ENCODE results near the gene CAPN14. TPM values are rescaled to one million over a fixed set of nuclear protein-coding genes. Genes with fewer than 3 reads are reported as not detected.

The CAPN14 gene
- polyA plus RNA-seq, 1 of the 3 experiments (the other 2 are of a cell fraction) = 0.08 TPM

GRCh38 chr2:31251018-31251417, 33.7 kb upstream of the CAPN14 start:
- Histone ChIP-seq H3K4me2 (no peak overlapping the region), H4K20me1 (ENCODE audit: insufficient read depth) (peaks cover 2% of the 10 kb centered on the region), H3K9me2 (no peaks in the 10 kb centered on the region), H3K27me3 (ENCODE audit: insufficient read depth) (no peaks in the 10 kb centered on the region), H3K36me3 (replicated peaks in 1 of 2; ENCODE audit: control insufficient read depth in 1 of 2, insufficient read depth in 2 of 2, low read length in 1 of 2) (peaks cover 29 to 54% of the 10 kb centered on the region in 2 experiments), H3K27ac (ENCODE audit: low read depth in 2 of 2, low read length in 1 of 2) (no peak overlapping the region; a peak in 1 of 4 replicates), H3K4me3 (ENCODE audit: low read depth in 2 of 2, low read length in 1 of 2) (no peak overlapping the region), H3K4me1 (ENCODE audit: control insufficient read depth in 1 of 2, insufficient read depth in 2 of 2, low read depth in 1 of 2, low read length in 1 of 2) (peaks cover under 1 to 3% of the 10 kb centered on the region in 2 experiments; a peak in 1 of 4 replicates), H2AFZ (ENCODE audit: low read depth) (no peak overlapping the region), H3K9me3 (no peaks in the 10 kb centered on the region), H3K79me2 (ENCODE audit: insufficient read depth) (0 out of 2 replicates have a peak, but pooled peaks cover 4% of the 10 kb centered on the region), H3K9ac (no peak overlapping the region), H3F3A (replicated peaks; ENCODE audit: insufficient read depth) (no peaks in the 10 kb centered on the region)
- CTCF ChIA-PET = interaction anchor here (1.0 to 1.3 kb wide), 3 partner anchors 14 to 82 kb away, joined by 3 to 4 read pairs (median 4); partner anchors contain the start of gene EHD3
- no peak for TF ChIP-seq EZH2phosphoT487 (IDR thresholded peaks at IDR 0.05; ENCODE audit: borderline replicate concordance, low read depth)
- WGBS (ENCODE audit: low lambda C conversion rate) = 53% methylated on average over 2 of the region's 3 CpGs
- POLR2A ChIA-PET = no interaction called here
- no peak for DNase-seq

GRCh38 chr2:31249009-31249690, 31.8 kb upstream of the CAPN14 start:
- TF ChIP-seq EP300 (IDR thresholded peaks at IDR 0.05; ENCODE audit: borderline replicate concordance in 1 of 2, low read depth in 1 of 2, low read length in 1 of 2) (no peak), NRF1 (IDR thresholded peaks at IDR 0.05; ENCODE audit: low read depth, low read length) (no peak), GABPA (IDR thresholded peaks at IDR 0.05; ENCODE audit: low read depth) (no peak)
- H3K4me3 ChIP-seq (ENCODE audit: low read depth in 2 of 2, low read length in 1 of 2) = no peak overlapping the region
- H3K36me3 ChIP-seq (replicated peaks in 1 of 2; ENCODE audit: control insufficient read depth in 1 of 2, insufficient read depth in 2 of 2, low read length in 1 of 2) = peaks cover 34 to 47% of the 10 kb centered on the region in 2 experiments

GRCh38 chr2:31248139-31248538, 30.8 kb upstream of the CAPN14 start:
- WGBS (ENCODE audit: low lambda C conversion rate) = 85% methylated on average over 3 of the region's 3 CpGs
- no peak overlapping the region for H3K4me3 ChIP-seq (ENCODE audit: low read depth in 2 of 2, low read length in 1 of 2)
- DNase-seq = no peak
- H3K79me2 ChIP-seq (ENCODE audit: insufficient read depth) = peaks cover 8% of the 10 kb centered on the region; the same call in 1 of the 2 replicates
- H3F3A ChIP-seq (replicated peaks; ENCODE audit: insufficient read depth) = no peaks in the 10 kb centered on the region
- no peaks in the 10 kb centered on the region for H3K27me3 ChIP-seq (ENCODE audit: insufficient read depth)
- peaks cover 35 to 45% of the 10 kb centered on the region in 2 experiments for H3K36me3 ChIP-seq (replicated peaks in 1 of 2; ENCODE audit: control insufficient read depth in 1 of 2, insufficient read depth in 2 of 2, low read length in 1 of 2)
- TF ChIP-seq USF2 (IDR thresholded peaks at IDR 0.05; ENCODE audit: borderline replicate concordance, low read depth, low read length) (no peak), NRF1 (IDR thresholded peaks at IDR 0.05; ENCODE audit: low read depth, low read length) (no peak), YY1 (IDR thresholded peaks at IDR 0.05; ENCODE audit: low read depth) (no peak), GABPA (IDR thresholded peaks at IDR 0.05; ENCODE audit: low read depth) (no peak), TCF12 (IDR thresholded peaks at IDR 0.05) (no peak), MXI1 (IDR thresholded peaks at IDR 0.05; ENCODE audit: low read depth, low read length) (no peak)
- no peaks in the 10 kb centered on the region for H3K9me3 ChIP-seq
- no peak overlapping the region for H3K4me2 ChIP-seq
- no peak overlapping the region for H2AFZ ChIP-seq (ENCODE audit: low read depth)
- H3K4me1 ChIP-seq (ENCODE audit: control insufficient read depth in 1 of 2, insufficient read depth in 2 of 2, low read depth in 1 of 2, low read length in 1 of 2) = peaks cover 4 to 6% of the 10 kb centered on the region in 2 experiments; a peak in 1 of 4 replicates
- ChIA-PET CTCF (interaction anchor here (0.9 to 1.8 kb wide), 4 partner anchors 9 to 86 kb away, joined by 3 to 7 read pairs (median 3); no protein-coding TSS in a partner anchor), POLR2A (no interaction called here)
- H4K20me1 ChIP-seq (ENCODE audit: insufficient read depth) = peaks cover 8% of the 10 kb centered on the region
- H3K9me2 ChIP-seq = no peaks in the 10 kb centered on the region
- no peak overlapping the region for H3K9ac ChIP-seq
- H3K27ac ChIP-seq (ENCODE audit: low read depth in 2 of 2, low read length in 1 of 2) = no peak overlapping the region

More at GRCh38 chr2:31249009-31249690, 31.8 kb upstream of the CAPN14 start:
- H2AFZ ChIP-seq (ENCODE audit: low read depth) = no peak overlapping the region
- peaks cover 4 to 6% of the 10 kb centered on the region in 2 experiments; a peak in 1 of 4 replicates for H3K4me1 ChIP-seq (ENCODE audit: control insufficient read depth in 1 of 2, insufficient read depth in 2 of 2, low read depth in 1 of 2, low read length in 1 of 2)
- ChIA-PET CTCF (interaction anchor here (0.9 to 1.8 kb wide), 4 partner anchors 10 to 85 kb away, joined by 3 to 7 read pairs (median 3); no protein-coding TSS in a partner anchor), POLR2A (no interaction called here)
- peaks cover 5% of the 10 kb centered on the region for H4K20me1 ChIP-seq (ENCODE audit: insufficient read depth)
- no peaks in the 10 kb centered on the region for H3K9me3 ChIP-seq
- DNase-seq = no peak
- H3F3A ChIP-seq (replicated peaks; ENCODE audit: insufficient read depth) = no peaks in the 10 kb centered on the region
- H3K27ac ChIP-seq (ENCODE audit: low read depth in 2 of 2, low read length in 1 of 2) = no peak overlapping the region
- no peaks in the 10 kb centered on the region for H3K9me2 ChIP-seq
- no peaks in the 10 kb centered on the region for H3K27me3 ChIP-seq (ENCODE audit: insufficient read depth)
- 94% methylated on average over 12 of the region's 15 CpGs for WGBS (ENCODE audit: low lambda C conversion rate)
- H3K9ac ChIP-seq = no peak overlapping the region
- H3K4me2 ChIP-seq = no peak overlapping the region
- H3K79me2 ChIP-seq (ENCODE audit: insufficient read depth) = peaks cover 7% of the 10 kb centered on the region; the same call in 1 of the 2 replicates
